ENCODE measurements around the gene KLHL11.
"Not testable (repeated sequence)": the region's sequence is repeated elsewhere in the genome, so short reads cannot be mapped to it uniquely, and the experiment has no call there.

KLHL11 gene

DNA sequence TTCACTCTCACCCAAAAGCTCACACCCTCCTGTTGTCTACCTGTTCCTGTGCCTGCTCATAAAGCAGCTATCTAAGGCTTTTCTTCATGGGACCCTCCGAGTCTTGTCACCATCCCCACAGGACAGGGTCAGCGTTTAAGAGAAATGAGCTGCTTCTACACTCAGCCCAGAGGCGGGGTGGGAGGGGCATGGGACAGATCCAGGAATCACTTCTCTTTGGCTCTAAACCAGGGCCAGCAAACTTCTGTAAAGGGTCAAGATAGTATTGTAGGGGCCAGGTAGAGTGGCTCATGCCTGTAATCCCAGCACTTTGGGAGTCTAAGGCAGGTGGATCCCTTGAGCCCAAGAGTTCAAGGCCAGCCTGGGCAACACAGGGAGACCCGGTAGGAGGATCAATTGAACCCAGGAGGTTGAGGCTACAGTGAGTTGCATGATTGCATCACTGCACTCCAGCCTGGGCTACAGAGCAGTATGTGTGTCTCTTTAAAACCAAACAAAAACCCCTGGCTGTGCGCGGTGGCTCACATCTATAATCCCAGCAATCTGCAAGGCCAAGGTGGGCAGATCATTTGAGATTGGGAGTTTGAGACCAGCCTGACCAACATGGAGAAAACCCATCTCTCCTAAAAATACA is 23.2 kb upstream of the KLHL11 start:
- DNase-seq: no peak

DNA sequence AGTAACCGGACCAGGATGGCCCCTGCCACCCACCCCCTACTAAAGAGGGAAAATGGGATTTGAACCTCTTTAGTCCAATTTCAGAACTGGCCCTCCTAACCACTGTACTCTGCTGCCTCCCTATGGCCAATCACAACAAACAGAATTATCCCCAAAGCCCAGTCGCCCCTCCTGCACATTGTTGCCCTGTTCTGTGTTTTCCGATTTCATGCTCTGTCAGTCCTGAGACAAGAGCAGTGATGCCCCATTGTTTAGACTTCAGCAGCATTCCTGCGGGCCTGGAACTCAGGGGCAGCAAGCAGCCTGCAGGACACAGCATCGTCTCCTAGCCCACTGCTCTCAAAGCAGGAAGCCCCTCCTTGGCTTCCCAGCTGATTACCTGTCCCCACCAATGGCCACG is 20.5 kb upstream of the KLHL11 start:
- DNase-seq: no peak

DNA sequence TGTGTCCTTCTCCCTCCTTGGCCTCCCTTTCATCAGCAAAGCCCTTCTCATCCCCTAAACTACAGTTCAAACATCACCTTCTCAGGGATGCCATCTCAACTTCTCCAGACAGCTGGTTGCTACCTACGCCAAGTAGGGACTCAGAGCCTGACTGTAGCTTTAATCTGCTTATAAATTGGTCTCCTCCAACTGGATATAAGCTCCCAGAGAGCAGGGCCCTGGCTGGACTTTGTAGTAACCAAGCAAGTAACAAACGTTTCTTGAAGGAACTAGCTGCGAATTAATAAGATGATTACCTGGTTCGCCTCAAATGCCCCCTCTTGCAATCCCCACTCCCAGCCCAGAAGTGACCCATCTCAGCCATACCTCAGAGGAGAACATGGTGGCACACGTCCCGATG is 17.5 kb upstream of the KLHL11 start:
- no peak for DNase-seq

DNA sequence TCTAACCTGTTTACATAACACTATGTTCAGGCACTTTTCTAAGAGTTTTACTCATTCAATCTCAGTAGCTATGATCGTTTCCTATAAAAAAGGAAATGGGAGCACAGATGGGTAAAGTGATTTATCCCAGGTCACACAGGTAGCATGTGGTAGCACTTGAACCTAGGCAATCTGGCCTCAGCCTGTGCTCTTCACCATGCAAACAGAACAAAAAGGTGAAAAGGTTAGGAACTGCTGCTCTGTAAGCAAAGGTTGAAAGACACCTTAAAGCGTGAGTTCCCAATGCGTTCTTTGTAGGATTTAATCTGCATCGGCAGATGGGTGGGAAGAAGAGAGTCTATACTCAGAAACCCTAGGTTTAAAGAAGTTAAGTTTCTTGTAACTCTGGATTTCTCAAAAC is 14.9 kb upstream of the KLHL11 start:
- DNase-seq: no peak

DNA sequence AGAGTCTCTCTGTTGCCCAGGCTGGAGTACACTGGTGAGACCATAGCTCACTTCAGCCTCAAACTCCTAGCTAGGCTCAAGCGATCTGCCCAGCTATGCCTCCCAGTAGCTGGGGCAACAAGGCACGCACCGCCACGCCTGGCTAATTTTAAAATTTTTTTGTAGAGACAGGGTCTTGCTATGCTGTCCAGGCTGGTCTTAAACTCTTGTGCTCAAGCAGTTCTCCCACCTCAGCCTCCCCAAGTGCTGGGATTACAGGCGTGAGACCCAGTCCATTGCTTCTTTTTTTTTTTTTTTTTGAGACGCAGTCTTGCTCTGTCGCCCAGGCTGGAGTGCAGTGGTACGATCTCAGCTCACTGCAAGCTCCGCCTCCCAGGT is 9.1 kb upstream of the KLHL11 start:
- not testable (repeated sequence) for DNase-seq

DNA sequence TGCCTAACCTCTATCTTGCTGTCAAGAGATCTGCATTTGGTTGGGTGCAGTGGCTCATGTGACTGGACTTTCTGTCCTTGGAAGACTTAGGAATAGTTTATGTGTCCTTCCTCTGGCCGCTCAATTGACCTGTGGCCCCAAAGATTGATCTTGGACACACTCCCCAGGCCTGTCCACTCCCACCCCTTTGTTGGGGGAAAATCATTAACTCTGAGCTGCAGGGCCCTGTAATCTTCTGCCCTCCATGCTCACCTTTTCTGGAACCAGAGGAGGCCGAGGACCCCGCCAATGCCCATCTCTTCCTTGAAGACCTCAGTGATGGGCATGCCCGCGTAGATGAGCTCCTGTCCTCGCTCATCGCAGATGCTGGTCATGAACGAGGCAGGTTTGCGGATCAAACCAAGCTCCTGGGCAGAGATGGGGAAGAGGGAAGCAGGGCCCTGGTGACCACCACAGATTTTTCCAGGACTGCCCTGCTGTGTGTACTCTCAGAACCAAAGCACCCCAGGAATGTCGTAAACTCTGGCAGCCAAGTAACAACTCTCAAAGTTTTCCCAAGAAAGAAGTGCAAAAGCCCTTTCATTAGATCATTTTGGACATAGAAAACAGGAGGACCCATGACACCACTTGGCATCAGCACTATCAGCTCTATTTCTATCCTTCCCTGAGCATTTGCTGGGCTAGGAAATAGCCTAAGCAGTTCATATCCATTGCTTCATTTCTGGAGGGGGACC is 8.5 kb upstream of the KLHL11 start:
- DNase-seq: no peak

DNA sequence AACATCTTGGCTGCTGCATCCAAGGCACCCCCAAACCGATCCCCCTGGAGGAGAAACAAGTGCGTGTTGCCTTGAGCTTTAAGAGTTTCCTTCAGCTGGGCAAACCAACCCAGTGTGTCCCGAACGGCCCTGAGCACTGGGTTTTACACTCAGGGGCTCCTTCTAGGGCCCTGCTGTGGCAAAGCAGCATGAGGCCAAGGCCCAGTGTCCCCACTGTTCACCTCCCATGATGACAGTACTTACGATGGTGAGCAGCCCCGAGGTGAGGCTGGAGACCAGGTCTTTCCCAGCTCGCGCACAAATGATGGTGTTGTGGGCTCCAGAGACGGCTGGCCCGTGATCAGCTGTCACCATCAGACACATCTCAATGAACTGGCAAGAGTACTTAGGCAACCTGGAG is 6.6 kb upstream of the KLHL11 start:
- no peak for DNase-seq

DNA sequence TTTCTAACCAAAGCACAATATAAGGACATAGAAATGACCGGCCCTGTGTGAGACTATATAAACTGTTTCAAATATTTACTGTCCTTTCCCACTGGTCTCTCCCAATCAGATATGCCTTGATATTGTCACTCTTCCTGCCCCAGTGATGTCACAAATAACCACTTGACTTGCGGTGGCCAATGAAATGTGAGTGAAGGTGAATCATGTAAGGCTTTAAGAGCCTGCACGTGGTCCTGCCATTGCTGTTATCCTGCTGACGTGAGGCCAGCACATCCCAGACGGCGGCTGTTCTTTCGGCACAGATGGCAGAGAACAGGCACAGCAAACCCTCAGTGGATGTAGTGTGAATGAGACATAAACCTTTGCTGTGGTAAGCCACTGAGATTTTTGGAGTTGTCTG is 5.4 kb upstream of the KLHL11 start:
- DNase-seq: no peak

DNA sequence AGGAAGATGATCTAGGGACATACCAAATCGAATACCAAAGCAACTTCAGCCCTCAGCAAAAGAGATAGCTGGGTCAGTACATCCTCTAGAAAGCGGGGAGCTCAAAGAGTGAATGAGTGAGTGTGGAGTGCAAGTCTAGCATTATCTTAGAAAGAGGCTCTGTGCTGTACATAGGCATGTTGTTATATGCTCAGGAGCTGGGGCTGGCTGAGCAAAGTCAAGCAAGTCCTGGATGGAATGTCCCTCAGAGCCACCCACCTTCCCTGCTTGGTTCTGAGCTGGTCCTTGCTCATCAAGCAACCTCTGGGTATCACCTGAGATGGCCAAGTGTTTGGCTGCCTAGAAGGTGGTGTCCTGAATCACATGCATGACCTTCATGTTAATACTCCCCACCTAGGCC is 4.9 kb upstream of the KLHL11 start:
- DNase-seq: no peak

DNA sequence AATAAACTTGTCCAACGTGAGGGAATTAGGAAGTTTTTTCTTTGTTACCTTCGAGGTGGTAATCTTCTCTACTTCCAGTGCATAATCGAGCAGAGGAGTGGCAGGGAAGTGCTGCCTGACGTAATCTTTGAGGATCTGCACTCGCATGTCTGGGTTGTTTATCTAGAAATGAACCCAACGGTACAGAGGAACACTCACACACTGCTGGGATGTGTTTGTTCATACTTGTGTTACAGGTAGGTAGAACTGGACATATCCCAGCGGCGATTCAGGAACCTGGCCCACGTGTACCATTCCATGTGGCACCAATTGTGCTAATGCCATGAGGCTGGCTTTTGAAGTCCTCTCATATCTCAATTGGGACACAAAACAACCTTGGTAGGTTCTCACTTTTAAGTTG is 4.2 kb upstream of the KLHL11 start:
- no peak for DNase-seq

DNA sequence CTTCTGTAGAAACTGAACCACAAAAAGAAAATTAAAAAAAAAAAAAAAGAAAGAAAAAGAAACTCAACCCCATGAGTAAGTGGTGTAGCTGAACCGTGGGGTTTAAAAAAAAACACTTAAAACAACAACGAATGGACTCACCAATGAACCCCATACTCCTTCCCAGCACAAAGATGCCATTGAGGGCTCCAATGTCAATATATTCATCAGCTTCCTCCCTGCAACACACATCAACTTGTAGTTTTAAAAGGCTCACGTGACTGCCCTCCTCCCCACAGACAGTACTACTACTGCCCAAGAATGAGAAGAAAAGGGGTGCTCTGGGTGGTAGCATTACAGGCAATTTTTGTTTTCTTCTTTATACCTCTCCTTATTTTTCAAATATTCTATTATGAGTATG is 3.3 kb upstream of the KLHL11 start:
- DNase-seq: no peak

DNA sequence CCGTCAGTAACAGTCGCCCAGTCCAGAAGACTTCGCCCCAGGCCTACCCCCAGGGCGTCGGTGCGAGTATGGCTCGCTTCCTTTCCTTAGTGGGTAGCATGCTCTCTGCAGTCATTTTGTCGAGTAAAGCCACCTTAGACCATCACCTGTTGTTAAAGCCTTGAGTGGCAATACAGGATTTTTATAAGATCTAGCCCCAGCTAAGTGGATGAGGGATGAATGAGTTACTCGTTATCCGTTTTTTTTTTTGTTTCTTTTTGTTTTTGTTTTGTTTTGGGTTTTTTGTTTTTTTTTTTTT is 322 bp upstream of the KLHL11 start:
- no peak for DNase-seq

DNA sequence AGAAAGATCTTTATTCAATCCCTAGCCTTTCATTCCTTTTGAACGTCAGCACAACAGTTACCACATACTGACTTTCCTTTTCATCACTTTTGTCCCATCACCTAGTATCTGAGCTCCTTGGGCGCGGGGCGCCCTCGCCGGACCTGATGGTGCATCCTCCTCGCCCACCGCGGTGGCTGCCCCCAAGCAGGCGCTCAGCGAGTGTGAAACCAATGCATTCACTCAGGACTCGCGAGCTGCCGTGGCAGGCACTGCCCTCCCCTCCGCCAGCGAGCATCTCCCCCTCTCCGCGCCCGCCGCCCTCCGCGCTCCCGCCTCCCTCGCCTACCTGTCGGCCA is 756 bp downstream of the KLHL11 start:
- no peak for DNase-seq

DNA sequence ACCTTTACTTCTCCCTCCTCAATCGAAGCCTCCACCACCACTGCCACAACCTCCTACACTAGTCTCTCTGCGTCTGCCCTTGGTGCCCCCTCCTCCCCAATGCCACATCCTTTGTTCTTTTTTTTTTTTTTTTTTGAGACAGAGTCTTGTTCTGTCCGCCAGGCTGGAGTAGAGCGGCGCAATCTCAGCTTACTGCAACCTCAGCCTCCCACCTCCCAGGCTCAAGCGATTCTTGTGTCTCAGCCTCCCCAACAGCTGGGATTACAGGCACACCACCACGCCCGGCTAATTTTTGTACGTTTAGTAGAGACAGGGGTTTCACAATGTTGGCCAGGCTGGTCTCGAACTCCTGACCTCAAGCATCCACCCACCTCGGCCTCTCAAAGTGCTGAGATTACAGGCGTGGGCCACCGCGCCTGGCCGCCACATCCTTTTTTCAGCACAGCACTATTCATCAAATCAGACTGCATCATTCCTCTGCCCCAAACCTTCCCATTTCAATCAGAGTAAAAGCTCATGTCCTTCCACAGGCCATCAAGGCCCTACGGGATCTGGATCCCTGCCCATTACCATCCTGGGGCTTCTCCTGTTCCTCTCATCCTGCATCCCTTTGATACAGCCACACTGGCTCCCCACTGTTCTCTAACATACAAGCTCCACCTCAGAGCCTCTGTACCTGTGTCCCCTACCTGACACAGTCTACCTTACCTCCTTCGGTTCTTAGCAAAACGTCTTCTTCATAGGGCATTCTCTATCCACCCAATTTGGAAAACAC is 2.0 kb downstream of the KLHL11 start:
- no peak for DNase-seq

DNA sequence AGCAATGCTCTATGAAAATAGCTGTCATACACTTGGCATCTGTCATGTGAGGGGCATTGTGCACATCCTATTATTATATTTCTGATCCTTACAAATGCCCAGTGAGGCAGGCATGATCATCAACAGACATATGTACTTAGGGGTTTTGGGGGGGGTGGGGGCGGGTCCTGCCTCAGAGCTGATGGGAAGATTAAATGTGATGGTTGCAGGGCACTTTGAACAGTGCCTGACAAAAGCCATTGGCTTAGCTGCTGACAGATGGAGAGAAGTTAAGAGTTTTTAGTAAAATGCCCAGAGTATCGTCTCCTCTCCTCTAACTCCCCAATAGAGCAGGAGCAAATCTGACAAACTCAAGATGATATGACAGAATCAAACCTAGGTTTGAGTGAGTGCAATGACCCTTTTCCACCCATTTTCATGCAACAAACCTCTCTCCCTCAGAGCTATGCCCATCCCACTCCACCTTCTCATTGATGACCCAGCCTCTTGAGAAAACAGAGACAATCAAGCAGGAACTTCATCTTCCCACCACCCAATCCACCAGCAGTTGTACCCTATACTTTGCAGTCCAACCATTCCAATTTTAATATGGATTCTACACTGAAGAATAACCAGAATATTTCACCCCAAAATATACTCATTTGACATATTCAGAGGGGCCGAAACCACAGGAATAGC is 4.8 kb downstream of the KLHL11 start:
- peak; percentile 12 for DNase-seq

DNA sequence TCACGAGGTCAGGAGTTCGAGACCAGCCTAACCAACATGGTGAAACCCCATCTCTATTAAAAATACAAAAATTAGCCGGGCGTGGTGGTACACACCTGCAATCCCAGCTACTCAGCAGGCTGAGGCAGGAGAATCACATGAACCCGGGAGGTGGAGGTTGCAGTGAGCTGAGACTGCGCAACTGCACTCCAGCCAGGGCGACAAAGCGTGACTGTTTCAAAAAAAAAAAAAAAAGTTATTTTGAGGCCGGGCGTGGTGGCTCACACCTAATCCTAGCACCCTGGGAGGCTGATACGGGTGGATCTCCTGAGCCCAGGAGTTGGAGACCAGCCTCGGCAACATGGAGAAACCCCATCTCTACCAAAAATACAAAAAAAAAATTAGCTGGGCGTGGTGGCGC is 13.8 kb downstream of the KLHL11 start:
- not testable (repeated sequence) for DNase-seq

DNA sequence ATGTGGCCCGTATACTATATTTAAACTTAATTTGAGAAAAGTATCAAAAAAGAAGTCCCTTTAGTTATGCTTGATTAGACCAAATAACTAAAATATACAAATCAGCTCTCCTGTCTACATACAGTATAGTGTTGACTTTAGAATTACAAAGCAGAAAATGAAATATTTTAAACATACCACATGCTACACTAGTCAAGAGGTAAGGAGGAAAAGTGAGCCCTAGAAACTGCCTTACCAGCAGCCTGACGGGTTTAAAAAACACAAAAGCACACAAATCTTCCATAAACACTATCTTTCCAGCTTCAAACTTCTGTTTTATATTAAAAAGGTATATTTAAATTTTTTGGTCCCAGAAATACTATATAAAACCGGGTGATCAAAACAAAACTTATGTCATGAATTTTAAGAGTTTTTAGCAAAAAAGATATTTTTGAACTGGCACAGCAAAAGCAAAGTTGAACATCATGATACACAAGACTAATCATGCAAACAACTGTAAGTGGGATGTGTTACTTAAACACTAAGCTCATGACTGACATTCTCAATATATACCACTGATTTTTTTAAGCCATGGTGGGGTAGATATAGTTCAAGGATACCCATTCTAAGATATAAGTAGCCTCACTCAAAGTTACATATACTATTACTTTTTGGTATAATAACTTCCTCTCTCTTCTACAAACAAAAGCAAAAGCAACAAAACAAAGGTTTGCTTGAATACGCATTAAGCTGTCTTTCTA is 15.8 kb downstream of the KLHL11 start:
- DNase-seq: no peak

DNA sequence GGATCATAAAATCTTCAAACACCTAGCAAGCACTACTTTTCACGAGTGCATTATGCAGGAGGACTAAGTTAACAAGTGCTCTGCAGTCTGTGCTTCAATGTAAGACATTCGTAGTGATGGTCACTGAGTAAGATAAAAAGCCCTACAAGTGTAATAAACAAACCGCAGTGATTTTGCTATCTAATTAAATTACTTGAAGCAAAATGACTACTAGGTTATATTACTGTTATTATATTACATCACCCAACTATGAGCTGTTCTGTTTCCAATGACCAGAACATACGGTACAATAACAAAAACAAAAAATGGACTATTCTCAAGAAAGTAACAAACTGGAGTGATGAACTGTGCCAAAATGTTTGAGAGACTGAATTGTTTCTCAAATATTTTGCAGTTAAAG is 16.4 kb downstream of the KLHL11 start:
- DNase-seq: no peak

DNA sequence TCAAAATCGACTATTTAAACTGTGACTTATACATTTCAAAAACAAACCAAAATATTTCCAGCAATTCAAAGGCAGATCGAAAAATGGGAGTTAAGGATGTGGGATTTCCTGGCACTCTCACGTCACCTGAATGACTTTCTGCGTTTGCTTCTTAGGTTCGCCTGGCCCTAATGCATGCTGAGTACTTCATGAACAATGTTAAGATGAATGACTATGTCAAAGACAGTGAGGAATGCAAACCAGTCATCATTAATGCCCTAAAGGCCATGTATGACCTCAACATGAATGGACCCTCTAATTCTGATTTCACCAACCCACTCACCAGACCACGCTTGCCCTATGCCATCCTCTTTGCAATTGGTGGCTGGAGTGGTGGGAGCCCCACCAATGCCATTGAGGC is 20.3 kb downstream of the KLHL11 start:
- no peak for DNase-seq

DNA sequence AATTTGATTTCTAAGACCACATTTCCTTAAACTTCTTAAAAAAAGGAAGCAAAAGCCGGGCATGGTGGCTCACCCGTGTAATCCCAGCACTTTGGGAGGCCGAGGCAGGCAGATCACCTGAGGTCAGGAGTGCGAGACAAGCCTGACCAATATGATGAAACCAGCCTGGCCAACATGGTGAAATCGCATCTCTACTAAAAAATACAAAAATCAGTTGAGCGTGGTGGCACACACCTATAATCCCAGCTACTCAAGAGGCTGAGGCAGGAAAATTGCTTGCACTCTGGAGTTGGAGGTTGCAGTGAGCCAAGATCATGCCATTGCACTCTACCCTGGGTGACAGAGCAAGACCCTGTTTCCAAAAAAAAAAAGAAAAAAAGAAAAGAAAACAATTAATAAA is 24.4 kb downstream of the KLHL11 start:
- DNase-seq: not testable (repeated sequence)

DNA sequence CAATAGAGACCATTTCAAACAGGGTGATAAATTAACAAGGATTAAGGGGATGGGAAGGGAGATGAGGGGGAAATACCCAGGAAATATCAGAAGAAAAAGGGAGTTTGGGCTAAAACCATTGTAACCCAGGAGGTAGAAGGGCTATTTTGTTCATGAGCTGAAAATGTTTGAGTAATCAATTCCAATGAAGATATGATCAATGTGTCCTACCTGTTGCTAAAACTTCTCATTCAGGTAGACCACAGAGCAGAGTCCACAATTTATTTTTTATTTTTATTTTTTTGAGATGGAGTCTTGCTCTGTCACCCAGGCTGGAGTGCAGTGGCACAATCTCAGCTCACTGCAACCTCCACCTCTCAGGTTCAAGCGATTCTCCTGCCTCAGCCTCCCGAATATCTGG is 25.8 kb downstream of the KLHL11 start:
- DNase-seq: not testable (repeated sequence)

DNA sequence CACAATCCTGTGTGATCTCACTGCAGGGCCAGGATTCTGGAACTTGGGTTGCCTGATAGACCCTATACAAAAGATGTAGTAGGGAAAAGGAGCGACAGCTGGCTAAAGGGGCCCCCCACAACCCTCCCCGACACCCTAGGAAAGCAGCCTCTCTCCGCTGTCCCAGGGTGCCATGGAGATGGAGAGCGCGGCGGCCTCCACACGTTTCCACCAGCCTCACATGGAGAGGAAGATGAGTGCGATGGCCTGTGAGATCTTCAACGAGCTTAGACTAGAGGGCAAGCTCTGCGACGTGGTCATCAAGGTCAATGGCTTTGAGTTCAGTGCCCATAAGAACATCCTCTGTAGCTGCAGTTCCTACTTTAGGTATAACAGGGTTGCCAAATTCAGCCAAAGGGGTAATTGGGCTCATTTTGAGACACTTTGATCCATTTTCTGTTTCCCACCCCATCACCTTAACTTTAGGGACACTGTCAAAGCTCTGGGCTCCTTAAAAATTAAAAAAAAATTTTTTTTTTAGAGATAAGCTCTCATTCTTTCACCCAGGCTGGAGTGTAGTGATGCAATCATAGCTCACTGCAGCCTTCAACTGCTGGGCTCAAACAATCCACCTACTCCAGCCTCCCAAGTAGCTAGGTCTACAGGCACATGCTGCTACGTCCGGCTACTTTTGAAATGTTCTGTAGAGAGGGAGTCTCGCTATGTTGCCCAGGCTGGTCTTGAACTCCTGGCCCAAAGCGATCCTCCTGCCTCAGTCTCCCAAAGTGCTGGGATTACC is 27.3 kb downstream of the KLHL11 start, which contains the start of gene KLHL10:
KLHL10 (plus strand) TSS at position 65 of the 778 bp plus-strand sequence; CDS start at position 173, 108 bp downstream.
- no peak for DNase-seq
